C1 segment of cervical spinal cord (tissue), 14 donors: ENCODE results near the gene HEATR1.
"Not testable (repeated sequence)": the region's sequence is repeated elsewhere in the genome, so short reads cannot be mapped to it uniquely, and the experiment has no call there.

Experiments used
- DNase-seq, 14 donors: peaks; one replicate each; lab custom pipeline; 2025; lab: John Stamatoyannopoulos, UW

Gene HEATR1

DNA sequence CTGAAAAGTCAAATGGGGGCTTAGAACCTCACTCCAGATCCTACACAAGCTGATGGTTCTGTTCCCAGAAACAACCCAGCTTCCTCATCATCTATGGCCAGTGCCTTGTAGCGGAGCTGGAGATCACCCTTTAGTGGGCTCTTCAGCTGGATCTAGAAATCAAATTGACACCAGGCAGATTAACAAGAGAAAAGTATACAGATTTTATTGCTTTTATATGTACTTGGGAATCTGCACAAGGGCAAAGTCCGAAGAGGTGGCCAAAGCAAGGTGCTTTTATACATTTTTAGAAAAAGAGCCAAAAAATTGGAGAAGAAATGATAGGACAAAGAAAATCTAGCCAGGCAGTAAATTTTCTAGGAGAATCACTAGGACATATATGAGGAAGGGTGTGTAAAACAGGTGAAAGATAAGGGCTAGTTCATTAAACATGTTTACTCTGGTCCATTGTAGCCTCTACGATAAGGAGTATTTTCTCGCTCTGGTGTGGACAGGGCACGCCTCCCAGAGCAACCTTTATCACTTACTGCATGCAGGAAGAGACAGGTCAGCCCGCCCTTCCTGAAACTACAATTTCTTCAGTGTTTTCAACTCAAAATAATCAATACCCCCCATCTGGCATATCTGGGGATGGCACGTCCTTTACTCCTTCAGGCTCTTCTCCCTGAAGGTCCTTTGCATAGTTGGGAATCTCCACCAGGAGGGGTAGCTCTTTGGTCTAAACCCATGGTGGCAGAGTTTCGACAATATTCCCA is 94.5 kb downstream of the HEATR1 start:
- DNase-seq = no peak

DNA sequence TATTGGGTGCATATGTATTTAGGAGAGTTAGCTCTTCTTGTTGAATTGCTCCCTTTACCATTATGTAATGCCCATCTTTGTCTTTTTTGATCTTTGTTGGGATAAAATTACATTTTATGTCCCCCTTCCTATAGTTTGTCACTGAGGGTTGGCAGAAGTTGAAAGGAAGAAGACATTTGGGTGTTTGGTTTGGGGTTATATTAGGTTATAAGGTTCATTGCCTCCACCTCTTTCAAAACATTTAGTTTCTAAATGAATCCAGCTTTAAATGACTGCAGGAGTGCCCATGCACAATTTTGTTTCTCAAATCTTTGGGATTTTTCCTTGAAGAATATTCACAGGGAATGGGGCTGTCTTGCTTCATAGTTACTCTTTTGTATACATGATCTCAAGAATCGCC is 95.1 kb downstream of the HEATR1 start:
- DNase-seq = no peak

- no peak for DNase-seq
Measured at GRCh38 chr1:236508593-236509027, 95.7 kb downstream of the HEATR1 start.

- no peak for DNase-seq
Measured at GRCh38 chr1:236507022-236507700, 97.2 kb downstream of the HEATR1 start.

DNA sequence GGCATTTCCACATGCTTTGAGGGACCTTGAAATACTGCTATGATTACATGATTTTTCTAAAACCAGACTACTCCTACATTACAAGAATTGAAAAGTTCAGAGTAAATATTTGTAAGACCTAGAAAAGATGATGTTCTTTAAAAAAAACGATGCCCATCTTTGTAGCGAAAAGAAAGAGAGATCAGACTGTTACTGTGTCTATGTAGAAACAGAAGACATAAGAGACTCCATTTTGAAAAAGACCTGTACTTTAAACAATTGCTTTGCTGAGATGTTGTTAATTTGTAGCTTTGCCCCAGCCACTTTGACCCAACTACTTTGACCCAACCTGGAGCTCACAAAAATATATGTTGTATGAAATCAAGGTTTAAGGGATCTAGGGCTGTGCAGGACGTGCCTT is 100.0 kb downstream of the HEATR1 start:
- not testable (repeated sequence) for DNase-seq

DNA sequence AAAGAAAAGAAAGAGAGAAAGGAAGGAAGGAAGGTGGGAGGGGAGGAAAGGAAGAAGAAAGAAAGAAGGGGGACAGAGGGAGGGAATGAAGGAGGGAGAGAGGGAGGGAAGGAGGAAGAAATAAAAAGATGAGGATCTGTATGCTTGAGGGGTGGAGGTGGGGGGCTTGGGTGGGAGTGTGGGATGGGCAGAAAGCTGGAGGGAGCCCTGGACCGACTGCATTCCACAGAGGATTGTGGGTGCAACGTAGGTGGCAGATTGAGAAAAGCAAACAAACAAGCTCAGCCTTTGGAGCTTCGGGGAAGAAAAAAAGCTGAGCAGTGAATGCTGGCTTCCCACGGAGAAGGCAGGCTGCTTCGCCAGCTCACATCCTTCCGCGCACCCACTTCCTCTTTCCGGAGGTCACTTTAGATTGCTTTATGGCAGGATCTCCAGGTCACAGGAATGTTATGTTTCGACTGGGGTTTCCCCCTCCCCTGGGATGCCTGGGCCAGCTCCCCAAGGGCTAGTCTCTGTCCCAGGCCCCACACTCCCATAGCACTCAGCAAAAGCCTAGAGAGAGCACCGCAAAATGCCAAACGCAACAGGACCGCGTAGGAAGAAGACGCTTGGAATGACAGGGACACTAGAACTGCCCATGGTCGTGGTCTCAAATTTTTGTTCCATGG is 101.2 kb downstream of the HEATR1 start:
- DNase-seq = peak in 7 of 14 donors; percentile 2 to 22 (median 6)

DNA sequence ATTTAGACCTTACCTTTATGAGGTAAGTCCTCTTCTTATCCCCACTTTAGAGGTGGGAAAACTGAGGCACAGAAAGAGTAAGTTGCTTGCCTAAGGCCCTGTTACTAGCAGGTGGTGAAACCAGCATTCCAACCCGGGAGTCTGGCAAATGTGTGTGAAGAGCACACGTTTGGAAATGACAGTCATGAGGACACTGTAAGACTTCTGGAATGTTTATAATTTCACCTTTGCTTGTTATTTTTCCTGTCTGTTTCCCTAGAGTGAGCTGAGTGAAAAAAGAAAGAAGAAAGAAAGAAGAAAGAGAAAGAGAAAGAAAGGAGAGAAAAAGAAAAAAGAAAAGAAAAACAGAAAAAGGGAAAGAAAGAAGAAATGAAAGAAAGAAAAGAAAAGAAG is 101.7 kb downstream of the HEATR1 start:
- no peak for DNase-seq

GRCh38 chr1:236501093-236501492 is 103.2 kb downstream of the HEATR1 start:
- no peak for DNase-seq
